ENCODE measurements around the gene VSIR.

VSIR gene

DNA sequence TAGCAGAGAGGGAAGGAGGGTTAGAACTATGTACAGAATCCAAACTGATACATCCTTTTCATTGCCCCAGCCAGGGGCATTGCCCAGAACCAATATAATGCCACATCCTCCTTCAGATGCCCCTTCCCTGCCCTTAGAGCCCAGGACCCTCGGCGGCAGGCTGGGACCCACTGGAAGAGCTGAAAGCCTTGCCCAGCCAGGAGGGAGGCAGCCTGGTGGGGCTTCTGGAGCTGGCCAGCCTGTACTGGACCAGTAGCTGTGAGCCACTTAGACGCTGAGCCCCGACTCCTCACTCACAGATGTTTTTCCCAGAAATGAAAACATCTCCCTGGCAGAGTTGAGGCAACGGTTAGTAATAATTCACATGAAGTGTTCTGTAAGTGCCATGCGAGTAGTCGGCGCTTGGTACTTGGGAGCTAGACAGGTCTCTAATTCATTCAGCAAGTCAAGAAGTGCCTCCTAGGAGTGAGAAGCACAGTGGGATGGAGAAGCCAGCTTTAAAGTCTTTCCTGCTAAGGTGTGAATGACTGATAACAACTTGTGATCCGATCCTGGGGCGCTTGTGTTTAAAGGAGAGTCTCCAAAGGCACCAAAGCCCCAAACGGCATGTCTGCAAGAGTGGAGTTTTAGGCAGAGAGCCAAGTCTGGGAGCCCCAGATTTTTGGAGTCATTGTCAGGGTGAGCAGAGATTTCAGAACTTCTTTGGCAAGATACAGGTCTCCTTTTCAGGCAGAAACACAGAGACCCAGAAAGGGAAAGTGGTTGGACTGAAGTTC is 9.8 kb downstream of the VSIR start:
- no peak for DNase-seq

DNA sequence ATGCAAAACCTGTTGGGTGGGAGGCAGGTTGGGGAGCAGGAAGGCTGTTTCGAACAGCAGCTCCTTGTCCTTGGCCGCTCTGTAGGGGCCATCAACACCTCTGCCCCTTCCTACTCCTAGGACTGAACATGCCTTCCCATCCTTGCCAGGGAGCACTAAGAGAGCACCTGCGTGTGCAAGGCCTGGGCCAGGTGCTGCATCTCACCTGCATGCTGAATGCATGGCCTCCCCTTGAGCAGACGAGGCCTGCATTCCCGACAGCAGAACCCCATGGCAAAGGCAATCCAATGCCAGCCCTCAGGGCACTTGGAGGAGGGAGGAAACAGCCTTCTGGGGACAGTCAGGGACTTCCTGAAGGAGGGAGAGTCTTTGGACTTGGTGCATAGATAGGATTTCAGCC is 11.0 kb downstream of the VSIR start:
- no peak for DNase-seq

DNA sequence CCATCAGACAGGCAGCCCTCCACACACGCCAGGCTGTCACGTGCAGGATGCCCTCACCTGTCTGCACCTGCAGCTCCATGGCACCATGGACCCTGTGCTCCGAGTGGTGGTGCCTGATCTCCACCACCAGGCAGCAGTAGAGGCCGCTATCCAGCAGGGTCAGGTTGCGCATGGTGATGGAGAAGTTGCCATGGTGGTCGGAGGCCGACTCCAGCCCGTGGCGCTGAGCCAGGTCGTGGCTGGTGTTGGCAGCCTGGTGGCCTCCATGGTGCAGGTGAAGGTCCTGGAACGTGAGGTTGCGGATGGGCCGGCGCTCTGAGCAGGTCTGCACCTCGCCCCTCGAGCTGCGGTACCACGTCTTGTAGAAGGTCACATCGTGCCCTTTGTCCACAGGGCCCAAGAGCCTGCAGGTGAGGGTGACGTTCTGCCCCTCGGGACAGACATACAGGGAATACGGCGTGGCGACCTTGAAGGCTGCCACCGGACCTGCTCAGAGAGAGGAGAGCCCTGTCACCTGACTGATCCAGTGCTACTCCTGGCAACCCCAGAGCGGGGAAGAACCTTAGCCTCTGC is 11.7 kb downstream of the VSIR start:
- DNase-seq = no peak

DNA sequence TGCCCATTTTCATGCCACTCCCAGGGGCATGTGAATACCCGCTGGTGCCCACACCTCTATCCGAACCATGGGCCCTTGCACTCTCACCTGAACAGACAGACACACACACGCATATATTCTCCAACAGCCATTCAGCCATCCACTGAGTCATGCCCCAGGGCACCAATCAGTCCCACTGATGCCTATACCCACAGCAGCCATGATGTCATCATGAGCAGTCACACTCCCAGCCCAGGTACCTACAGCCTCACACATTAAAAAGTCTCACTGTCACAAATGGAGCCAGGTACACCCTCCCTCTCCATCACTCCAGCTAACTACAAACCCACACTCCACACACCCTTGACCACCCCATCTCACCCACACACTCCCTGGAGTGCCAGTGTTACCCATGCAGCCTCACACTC is 12.2 kb downstream of the VSIR start:
- DNase-seq = no peak

DNA sequence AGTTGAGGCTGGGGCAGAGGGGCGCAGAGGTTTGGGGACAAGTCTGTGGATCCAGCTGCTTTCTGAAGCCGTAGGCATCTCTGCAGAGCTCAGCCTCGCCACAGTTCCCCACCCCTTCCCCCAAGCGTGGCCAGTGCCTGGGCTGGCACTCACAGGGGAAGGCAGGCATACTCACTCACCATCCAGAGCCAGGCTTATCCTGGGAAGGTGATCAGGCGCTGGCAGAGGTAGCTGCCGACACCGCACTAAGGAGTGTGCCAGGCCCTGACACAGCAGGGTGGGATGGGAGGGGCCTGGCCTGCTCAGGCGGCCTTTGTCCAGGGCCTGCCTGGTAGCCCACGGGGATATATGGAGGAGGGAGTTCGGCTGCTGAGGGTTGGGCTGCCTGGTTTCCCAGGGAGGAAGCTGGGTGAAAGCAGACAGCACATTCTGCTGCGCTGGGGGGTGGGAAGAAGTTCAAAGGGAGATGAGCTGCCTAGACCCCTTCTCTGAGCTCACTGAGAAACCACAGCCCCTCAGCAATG is 15.9 kb downstream of the VSIR start:
- no peak for DNase-seq

DNA sequence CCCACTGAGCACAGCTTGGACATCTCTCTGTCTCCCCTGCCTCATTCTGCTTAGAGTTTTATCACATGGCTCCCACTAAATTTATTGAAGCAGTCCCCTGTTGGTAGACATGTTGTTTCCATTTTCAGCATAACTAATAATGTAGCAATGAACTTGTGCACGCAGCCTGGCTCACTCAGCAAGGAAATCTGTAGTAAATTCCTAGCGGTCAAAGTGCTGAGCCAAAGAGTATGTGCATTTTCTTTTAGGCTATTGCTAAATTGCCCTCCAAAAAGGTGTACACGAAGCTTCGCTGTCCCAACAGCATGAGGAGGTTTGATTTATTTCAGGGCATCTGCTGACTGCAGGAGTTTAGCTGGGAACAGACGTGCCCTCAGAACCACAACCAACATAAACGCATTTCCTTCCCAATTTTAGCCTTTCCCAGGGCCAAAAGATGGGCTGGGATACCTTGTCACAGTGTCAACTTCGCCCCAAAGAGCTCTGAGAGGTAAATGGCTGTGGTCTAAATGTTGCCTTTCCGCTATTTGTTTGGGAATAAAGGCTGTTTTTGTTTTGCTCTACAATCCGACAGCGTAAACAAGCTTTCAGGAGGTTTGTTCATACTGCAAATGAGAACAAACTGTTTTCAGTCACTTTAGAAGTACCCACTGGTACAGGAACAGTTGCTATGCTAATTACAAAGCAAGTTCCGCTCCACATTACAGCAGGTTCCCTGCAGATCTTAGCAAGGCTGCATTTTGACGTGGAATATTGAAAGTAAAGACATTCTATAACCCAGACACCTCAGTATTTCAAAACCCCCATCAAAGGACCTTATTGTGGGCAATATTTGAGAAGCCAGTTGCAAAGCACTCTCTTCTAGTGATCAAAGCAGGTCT is 16.8 kb downstream of the VSIR start:
- peak; percentile 75 for DNase-seq

DNA sequence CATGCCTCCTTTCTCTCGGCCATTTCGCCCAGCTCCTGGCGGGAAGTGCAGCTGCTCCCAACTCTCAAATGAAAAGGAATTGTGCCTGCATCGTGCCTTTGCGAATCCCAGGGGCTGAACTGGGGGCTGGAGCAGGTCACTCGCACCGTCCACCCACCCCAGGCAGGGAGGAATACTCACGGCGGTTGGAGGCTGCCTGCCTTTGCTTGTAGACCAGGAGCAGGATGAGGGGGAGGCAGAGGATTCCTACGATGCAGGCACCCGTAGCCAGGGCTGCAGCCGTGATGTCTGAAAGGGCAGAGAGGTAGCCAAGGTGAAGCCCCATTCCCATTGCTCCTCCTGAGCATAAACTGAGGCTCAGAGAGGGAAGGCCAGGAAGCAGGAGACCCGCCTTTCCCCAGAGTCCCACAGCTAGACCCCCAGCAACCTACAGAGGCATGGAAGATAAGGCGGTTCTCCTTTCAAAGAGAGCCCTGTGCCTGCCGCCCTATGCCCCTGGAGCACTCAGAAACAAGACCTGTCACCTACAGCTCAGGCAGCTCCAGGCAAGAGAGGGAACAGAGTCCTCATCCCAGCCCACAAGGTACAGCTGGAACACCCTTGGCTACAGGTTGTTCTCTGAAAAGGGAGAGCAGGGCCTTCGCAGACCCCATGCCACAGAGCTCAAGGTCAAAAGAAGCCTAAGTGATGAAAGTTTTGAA is 18.0 kb downstream of the VSIR start:
- DNase-seq = no peak

DNA sequence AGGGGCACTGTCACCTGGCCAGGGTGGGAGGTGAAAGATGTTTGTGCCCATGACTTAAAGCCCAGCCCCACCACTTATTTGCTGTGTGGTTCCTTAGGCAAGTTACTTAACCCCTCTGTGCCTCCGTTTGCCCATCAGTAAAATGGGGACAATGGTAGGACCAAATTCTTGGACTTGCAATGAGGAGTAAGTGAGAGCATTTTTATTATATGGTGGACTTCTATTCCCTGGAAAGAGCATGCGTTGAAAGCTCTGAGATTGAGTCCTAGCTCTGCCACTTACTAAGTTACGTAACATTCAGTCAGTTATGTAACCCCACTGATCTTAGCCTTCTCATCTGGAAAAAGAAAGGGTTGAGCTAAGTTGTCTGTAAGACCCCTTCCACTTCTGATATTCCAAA is 18.8 kb downstream of the VSIR start:
- no peak for DNase-seq

DNA sequence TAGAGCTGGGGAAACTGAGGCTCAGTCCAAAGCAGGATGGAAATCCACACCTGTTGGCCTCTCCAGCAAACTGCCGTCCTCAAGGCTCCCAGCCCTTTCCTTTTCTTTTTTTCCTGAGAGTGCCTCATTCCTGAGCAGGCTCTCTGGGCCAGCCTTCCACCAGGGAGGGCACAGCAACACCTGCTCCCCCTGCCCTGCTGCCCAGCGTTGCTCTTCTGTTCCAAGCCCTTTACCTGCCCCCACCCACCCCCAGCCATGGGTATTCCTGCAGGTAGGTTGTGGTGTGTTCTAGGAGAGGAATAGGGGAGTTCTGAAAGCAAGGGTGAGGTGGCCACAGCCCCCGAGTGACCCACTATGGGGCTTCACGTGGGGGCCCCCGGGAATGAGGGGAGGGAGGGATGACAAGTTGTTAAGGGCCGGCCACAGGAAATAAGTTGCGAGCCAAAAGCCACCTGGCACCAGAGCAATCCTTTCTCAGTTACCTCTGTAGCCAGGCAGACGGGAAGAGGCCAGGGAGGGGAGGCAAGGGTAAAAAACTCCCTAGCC is 19.3 kb downstream of the VSIR start:
- no peak for DNase-seq

DNA sequence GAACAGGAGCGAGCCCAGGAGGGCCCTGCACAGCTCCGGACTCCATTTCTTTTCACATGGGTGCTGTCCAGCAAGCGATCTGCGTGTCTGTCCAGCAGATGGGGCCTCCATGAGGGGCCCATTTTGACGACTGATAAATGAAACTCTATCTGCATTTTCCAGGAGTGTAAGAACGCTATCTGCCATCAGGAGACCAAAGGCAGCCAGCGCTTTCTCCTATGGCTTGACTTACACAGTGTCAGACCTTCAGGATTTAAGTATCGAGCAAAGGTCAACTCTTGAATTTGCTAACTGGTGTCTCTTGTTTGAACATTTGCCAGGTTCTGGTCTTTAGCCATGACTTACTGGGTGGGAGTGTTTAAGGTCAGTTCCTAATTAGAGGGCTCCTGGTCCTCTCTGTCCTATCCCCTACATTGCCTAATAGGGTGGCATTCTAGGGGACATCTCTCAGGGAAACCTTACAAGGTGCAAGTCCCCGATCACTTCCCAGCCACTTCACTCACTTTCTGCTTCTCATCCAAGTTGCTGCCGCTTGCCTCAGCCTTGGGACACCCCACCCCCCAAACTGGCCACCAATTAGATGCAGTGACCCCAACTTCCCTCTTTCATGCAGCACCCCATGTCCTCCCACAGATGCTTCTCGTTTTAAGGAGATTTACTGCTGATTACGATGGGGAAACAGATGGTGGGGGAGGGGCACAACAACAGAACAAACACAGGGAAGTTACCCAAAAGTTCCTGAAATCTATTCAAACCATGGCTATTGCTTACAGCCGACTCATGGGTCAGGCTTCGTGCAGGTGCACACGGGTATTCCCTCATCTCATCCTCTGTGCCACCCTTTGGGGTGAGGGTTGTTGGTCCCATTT is 20.0 kb downstream of the VSIR start:
- no peak for DNase-seq

DNA sequence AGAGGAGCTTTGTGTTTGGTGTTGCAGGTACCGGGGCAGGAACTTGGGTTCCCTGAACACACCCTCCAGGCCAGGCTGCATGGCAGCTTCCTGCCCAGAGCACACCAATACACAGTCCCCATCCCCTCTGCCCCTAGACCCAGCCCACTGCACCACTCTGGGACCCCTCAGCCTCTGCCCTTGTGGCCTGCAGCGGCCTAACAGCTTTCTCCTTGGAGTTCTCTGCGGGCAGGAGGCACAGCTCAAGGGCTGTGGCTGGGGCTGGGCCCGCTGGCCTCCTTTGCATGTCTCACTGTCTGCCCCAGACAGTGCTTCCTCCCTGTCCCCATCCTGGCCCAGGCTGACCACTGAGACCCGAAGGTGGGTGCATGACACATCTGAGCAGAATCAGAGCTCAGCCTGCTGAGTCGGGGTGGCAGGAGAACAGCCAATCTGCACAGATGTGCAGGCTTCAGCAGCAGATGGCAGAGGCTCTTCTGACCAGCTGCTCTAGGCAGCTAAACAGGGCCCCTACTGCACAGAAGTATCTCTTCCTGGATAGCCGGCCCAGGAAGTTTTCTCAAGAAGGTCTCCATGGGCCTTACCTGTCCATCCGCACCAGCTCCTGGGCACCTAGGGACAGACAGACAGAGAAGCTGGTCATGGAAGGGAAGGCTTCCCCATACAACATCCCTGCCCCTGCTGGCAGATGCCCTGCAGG is 20.8 kb downstream of the VSIR start:
- no peak for DNase-seq

DNA sequence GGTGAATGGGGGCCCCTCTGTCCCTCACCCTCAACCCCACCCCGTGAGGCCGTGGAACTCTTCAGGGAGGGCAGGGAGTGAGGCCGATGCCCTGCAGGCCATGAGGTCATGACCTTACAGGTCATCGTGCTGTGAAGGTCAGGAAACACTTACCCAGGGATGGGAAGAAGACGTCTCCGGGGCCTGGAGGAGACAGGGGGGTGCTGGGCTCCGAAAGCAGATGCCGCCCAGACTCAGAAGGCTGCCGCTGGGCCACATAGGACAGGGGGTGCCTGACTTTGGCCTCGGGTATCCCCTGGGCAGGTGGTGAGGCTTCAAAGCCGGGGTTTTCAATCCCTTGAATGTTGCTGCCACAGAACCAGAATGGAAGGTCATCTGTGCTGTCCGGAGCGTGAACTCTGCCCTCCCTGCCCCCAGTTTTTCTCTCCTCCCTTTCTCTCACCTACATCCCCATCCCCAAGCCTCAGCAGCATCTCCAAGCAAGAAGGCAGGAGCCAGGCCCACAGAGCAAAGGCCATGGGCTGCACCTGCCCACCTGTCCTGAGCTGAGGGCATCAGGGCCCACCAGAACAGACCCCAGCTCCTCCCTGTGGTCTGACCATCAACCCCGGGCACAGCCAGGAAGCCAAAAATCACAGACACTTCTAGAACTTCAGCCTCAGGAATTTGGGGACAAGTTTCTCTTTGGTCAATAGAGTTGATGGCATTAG is 21.6 kb downstream of the VSIR start:
- no peak for DNase-seq

DNA sequence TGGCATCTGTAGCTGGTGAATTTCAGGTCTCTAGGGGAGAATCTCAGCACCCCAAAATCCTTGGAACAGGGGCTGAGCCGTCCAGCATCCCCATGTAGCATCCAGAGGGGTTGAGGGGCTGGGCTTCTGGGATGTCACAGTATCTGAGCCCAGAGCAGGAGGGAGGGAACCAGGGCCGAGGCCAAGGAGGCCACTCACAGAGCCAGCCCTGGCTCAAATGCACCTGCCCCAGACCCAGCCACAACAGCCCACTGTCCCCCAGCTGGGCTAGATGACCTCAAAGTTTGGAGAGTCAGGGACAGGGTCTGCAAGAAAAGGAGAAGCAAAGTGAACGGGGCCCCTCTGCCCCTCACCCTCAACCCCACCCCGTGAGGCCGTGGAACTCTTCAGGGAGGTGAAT is 22.3 kb downstream of the VSIR start:
- no peak for DNase-seq

DNA sequence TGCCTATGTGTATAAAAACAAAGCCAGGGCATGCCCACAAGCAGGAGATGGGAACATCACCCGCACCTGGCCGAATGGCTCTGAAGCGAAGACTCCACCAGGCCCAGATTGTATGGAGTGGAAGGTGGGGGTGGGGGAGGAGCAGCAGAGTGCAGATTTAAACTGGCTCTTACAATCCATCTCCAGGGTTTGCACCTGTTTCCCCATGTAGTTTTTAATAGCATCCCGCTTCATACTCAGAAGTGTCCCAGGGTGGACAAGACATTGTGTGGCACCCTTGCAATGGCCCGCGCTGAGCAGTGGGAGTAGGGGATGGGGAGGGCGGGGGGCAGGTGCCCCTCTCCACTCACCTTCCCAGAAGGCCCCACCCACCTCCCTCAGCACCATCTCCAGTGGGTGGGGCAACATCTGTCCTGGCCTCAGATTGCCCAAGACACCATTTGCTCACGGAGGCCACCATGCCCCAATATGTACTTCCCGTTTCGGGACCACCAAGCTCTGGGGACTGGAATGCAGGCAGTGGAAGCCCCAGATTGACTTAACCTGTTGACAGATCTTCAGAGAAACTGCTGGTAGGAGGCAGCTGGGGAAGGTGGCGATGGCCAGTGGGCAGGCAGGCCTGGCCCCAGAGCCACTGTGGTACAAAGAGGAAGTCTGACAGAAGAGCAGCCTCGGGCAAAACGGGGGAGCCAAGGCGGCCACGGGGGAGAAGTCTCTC is 23.0 kb downstream of the VSIR start:
- no peak for DNase-seq

DNA sequence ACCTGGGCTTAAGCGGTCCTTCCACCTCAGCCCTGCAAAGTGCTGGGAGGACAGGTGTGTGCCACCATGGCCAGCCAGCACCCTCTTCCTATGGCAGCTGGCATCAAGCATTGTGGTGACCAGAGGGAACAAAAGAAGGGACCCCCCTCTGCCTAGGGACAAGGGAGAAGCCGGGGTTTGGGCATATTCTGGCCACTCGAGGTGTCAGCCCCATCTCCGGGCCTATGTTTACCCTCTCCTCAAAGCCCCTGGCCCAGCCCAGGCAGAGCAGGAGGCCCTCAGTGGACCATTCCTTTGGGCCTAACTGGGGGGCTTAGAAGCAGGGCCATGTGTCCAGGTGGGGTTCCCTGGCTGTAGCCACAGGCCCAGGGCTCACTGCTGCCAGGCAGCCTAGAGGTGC is 23.9 kb downstream of the VSIR start:
- DNase-seq = no peak

DNA sequence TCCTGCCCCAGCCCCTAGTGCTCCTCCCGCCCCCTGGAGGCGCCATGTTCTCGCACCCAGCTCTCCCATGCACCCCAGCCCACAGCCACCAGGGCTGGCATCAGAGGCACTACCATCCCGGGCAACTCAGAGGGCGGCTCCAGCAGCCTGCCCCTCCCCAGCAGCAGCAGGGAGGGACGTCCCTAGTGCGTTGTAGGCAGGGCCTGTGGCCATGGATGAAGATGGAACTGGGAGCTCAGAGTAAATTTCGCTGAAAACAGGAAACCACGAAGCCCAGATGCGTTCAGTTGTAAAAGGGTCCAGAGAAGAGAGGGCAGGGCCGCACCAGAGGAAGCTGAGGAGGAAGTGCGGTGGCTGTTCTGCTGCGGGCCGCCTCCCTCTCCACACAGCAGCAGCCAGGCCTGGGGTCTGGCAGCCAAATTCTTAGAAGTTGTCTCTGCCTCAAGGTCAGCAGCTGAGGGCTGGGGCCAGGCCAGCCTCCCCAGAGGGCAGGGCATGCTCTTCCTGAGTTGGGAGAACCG is 24.6 kb downstream of the VSIR start:
- peak; percentile 94 for DNase-seq

DNA sequence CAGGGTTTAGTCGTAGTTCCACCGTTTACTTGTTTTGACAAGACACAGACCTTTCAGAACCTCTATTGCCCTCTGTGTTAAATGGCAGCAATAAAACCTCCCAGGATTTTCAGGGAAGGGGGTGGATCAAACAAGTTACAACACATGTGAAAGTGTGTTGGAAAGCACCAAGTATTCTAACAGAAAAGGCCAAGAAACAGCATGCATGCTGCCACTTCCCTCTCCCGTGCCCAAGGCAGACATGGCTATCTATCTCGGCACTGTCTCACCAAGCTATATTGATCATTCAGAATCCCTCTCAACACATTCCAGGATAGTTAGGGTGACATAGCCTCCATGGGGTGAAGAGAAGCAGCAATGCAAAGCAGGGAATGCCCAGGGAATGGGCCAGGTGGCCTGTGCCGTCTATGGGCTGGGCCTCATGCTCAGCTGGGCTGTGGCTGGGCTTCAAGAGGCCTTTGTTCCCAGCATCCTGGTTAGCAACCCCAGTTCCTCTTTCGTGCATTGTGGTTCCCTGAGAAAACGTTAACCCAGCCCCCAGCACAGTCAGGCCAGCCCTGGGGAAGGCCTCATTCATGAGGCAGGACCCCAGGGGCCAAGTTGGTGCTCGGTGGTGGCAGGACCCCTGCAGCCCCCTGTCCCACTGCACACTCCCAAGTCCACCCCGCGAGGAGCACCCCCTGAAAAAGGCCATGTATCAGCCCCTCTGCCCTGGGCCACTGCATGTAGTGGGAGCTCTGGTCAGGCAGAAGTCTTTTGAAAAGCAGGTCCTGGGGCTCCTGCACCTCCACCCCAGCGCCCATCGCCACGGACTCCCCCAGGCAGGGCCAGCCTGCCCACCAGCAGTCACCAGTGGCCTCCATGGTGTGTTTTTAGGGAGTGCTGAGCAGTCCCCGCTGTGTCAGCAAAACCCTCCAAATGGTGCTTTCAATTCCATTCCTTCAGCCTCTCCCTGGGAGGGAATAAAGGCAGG is 25.5 kb downstream of the VSIR start:
- DNase-seq = no peak

DNA sequence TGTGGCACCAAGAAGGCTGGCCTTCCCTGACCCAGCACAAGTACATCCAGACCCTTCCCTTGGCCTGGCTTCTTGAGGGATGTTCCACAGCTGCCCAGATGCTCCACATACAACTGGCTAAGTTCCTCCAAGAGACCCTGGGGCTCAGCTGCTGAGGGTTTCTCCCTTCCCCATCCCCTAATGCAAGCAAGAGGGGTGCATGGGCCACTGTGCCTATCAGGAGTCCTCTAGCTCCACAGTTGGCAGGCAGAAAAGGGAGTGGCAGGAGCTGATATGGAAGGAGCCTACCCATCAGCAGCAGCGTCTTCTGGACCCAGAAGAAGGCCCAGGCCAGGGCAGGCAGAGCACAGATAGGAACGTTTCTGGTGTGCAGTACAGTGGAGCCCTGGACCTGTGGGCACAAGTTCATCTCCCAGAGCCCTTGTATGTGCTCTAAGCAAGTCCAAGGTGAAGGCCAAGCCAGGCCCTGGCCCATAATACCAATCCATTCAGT is 26.2 kb downstream of the VSIR start:
- no peak for DNase-seq

Data from activated CD4-positive, alpha-beta T cell treated with anti-CD3 and anti-CD28 coated beads, Interleukin-2, Interleukin-6, amounts not matched to agents 100 ng/mL and 50 ng/mL, durations not matched to agents 16 hours and 8 hours (primary cell).